H54 (cell line): ENCODE results near the gene NHSL2.
A peak's percentile ranks its signal among the peaks of the same experiment; 100 is the strongest.
"Not testable (repeated sequence)": the region's sequence is repeated elsewhere in the genome, so short reads cannot be mapped to it uniquely, and the experiment has no call there.

Experiments used
- DNase-seq: peaks from one replicate; pipeline ENCODE4 v3.0.0; 2011; ENCODE audit warnings: low spot score, mixed read lengths; ENCODE audit not compliant: insufficient read length
- FAIRE-seq: peaks from 3 replicates; lab custom pipeline; 2011; peaks lifted over from hg19 to GRCh38; lab: Jason Lieb, UNC
- POLR2A ChIP-seq: IDR thresholded peaks from 2 replicates; pipeline ENCODE4 v1.6.1; 2011; ENCODE audit warnings: low read depth, mild to moderate bottlenecking, low read length

NHSL2 gene

DNA sequence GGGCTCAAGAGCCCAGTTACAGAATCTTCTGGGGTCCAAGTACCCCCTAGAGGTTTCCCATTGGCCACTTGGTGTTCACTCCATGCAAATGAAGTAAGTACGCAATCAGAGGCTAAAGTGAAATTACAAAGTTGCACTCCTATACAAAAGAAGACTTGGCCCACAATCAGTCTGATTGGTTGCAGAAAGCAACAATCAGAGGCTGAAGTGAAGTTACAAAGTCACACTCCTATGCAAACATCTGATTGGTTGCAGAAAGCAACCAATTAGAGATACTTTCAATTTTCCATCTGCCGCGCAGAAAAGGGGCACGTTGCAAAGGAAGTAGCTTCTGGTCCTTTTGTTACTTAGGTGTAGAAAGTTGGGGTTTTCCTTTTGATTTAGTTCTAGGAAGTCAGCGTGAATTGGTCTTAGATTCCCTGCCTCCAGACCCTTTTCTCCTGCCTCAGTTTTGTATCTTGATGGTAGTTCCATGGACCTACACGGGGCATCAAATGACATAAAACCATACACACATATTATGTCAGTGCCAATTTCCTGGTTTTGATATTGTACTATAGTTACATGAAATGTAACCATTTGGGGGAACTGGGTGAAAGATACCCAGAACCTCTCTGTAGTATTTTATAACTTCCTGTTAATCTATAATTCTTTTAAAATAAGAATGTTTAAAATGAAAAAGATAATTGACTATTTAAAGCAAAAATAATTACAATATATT lies 258.5 kb downstream of the NHSL2 start:
- FAIRE-seq: peak; percentile 64
- no peak for TF ChIP-seq POLR2A
- no peak for DNase-seq

DNA sequence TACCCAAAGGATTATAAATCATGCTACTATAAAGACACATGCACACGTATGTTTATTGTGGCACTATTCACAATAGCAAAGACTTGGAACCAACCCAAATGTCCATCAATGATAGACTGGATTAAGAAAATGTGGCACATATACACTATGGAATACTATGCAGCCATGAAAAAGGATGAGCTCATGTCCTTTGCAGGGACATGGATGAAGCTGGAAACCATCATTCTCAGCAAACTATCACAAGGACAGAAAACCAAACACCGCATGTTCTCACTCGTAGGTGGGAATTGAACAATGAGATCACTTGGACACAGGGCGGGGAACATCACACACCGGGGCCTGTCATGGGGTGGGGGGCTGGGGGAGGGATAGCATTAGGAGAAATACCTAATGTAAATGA lies 265.6 kb downstream of the NHSL2 start:
- FAIRE-seq, DNase-seq: not testable (repeated sequence)

DNA sequence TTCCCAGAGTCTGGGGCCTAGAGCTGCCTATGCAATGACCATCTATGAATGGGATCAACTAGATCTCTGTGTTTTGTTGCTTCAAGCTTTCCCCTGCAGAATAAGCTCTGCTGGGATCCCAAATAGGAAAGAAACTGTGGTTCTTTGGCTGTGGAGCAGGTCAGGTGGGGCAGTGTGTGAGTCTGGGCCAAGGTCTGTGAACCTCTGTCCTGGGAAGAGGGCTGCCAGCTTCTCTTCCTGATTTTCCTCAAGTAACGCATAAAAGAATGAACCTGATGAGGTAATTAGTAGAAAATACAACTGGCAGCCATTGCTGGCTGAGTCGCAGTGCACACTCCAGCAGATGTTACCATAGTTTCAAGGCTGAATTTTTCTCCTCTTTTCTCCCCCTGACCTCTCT lies 266.3 kb downstream of the NHSL2 start:
- FAIRE-seq (no peak), DNase-seq (no peak)
- no peak for TF ChIP-seq POLR2A

DNA sequence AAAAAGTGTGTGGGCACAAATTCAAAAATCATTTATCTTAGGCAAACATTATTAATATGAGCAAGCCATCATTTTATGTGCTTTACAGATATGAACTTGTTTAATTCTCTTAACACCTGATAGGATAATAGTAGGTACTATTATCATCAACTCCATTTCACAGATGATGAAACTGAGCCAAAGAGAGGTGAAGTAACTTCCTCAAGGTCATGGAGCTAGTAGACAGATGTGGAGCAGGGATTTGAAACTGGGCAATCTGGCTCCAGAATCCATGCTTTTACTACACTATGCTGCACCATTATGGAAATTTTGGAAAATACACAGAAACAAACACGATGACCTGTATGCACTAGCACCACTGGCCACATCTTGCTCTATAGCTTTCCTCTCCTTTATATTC lies 269.9 kb downstream of the NHSL2 start:
- no peak for FAIRE-seq
- no peak for DNase-seq
- no peak for TF ChIP-seq POLR2A

- FAIRE-seq (peak; percentile 86), DNase-seq (peak; percentile 77)
- TF ChIP-seq POLR2A: peak; percentile 32; the same call in 1 of the 2 replicates
Measured at GRCh38 chrX:72181178-72182125, 270.8 kb downstream of the NHSL2 start, which contains the start of gene PIN4. Gene PIN4 (plus strand): TSS chrX:72181757. CDS start chrX:72181786, 29 bp downstream.

- DNase-seq (no peak), FAIRE-seq (no peak)
- TF ChIP-seq POLR2A: no peak
Measured at GRCh38 chrX:72182924-72183323, 272.3 kb downstream of the NHSL2 start.

- TF ChIP-seq POLR2A: no peak
- peak; percentile 96 for FAIRE-seq
- DNase-seq: no peak
Measured at GRCh38 chrX:72201836-72202536, 291.3 kb downstream of the NHSL2 start.
